ENCODE results near the gene SHANK3.

The SHANK3 gene

DNA sequence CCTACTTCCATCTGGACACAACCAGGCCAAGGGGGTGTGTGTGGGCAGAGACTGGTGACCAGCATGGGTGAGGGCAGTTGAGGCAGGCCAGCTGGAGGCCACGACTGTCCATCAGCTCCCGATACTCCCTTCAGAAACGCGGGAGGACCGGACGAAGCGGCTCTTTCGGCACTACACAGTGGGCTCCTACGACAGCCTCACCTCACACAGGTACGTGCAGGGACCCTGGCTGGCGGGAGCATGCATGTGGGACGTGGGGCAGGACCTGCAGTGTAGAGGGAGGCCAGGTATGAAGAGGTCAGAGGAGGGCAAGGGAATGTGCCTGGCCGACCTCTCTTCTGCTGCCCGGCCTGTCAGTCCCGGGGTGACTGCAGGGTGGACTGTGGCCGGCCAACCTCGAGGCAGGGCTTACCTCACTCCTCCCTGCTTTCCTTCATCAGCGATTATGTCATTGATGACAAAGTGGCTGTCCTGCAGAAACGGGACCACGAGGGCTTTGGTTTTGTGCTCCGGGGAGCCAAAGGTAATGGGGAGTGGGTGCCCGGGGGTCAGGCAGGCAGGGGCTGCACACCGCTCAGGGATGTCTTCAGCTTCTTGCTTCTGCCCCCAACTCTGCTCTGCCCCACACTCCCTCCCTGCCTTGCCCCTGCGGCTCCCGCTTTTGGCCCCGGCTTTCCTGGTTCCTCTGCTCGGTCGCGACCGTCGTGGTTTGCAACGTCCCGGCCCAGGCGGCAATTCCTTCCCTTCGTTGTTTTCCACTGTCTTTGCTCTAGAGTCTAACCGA lies 31.3 kb downstream of the SHANK3 start:
- no peak for TF ChIP-seq ZNF274 (IDR thresholded peaks at IDR 0.05; ENCODE audit: low read depth, low read length)
- no peak overlapping the region for H3K4me3 ChIP-seq (ENCODE audit: low read length)

GRCh38 chr22:50704510-50705218 lies 32.0 kb downstream of the SHANK3 start:
- H3K4me3 ChIP-seq (ENCODE audit: low read length): no peak overlapping the region
- no peak for TF ChIP-seq ZNF274 (IDR thresholded peaks at IDR 0.05; ENCODE audit: low read depth, low read length)

DNA sequence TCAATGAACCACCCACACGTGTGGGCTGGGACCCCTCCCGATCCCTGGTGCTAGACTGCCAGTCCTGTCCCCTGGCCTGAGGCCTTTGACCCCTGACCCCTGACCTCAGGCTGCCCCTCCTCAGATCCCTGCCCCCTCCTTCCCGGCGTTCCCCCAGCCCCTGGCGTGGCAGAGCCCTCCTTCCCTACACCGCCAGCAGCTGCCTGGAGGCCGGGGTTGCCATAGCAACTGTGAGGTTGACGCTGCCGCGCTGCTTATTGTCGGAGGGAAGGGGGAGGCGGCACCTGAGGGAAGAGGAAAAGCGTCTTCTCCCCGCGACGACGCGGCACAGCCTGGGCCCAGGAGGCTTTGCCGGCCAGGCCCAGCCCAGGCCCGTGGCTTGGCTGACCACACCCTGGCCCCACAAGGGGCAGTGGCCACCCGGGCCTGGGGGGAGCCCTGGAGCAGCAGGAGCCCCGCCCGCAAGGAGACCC lies 32.6 kb downstream of the SHANK3 start:
- H3K4me3 ChIP-seq (ENCODE audit: low read length): no peak overlapping the region

DNA sequence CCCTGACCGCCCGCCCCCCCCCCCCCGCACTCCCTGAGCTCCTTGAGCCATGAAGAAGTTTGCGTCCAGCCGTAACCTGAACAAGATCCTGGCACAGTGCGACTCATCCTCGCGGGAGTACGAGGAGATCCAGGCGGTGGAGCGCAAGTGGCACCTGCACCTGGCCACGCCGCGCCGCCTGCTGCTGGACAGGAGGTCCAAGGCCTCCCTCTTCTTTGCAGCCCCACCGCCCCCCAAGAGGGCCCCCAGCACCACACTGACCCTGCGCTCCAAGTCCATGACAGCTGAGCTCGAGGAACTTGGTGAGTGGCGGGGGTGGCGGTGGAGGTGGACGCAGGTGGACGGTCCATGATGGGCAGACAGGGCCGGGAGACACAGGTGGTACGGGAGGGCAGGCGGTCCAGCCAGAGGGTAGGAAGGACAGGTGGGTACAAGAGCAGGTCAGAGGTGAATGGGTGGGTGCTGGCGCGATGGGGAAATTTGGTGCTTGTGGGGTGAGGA lies 33.3 kb downstream of the SHANK3 start:
- no peak for TF ChIP-seq ZNF274 (IDR thresholded peaks at IDR 0.05; ENCODE audit: low read depth, low read length)
- H3K4me3 ChIP-seq (ENCODE audit: low read length): no peak overlapping the region

More for the DNA sequence above, 32.6 kb downstream of the SHANK3 start:
- TF ChIP-seq ZNF274 (IDR thresholded peaks at IDR 0.05; ENCODE audit: low read depth, low read length): no peak

GRCh38 chr22:50706481-50707125 lies 34.0 kb downstream of the SHANK3 start:
- TF ChIP-seq ZNF274 (IDR thresholded peaks at IDR 0.05; ENCODE audit: low read depth, low read length): no peak
- H3K4me3 ChIP-seq (ENCODE audit: low read length): no peak overlapping the region

- TF ChIP-seq ZNF274 (IDR thresholded peaks at IDR 0.05; ENCODE audit: low read depth, low read length): no peak
- no peak overlapping the region for H3K4me3 ChIP-seq (ENCODE audit: low read length)
These were observed 35.9 kb downstream of the SHANK3 start for GRCh38 chr22:50708474-50708873.

DNA sequence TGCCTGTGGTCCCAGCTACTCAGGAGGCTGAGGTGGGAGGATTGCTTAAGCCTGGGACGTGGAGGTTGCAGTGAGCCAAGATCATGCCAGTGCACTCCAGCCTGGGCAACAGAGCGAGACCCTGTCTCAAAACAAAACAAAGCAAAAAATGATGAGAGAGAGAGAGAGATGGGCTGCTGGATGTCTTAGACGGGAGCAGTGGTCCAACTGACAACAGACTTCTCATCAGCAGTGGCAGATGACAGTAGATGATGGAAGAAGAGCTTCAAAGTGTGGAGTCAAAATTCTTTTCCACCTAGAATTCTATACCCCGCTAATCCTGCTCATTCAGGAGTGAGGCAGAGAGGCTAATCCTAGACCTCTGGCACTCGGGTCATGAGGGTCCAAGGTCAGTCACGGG lies 36.4 kb downstream of the SHANK3 start:
- no peak for TF ChIP-seq ZNF274 (IDR thresholded peaks at IDR 0.05; ENCODE audit: low read depth, low read length)
- H3K4me3 ChIP-seq (ENCODE audit: low read length): no peak overlapping the region

GRCh38 chr22:50710221-50710620 lies 37.6 kb downstream of the SHANK3 start:
- TF ChIP-seq ZNF274 (IDR thresholded peaks at IDR 0.05; ENCODE audit: low read depth, low read length): no peak
- H3K4me3 ChIP-seq (ENCODE audit: low read length): no peak overlapping the region

GRCh38 chr22:50710886-50711285 lies 38.3 kb downstream of the SHANK3 start:
- TF ChIP-seq ZNF274 (IDR thresholded peaks at IDR 0.05; ENCODE audit: low read depth, low read length): no peak
- no peak overlapping the region for H3K4me3 ChIP-seq (ENCODE audit: low read length)

GRCh38 chr22:50711446-50712340 lies 39.1 kb downstream of the SHANK3 start:
- H3K4me3 ChIP-seq (ENCODE audit: low read length): no peak overlapping the region
- TF ChIP-seq ZNF274 (IDR thresholded peaks at IDR 0.05; ENCODE audit: low read depth, low read length): no peak

- H3K4me3 ChIP-seq (ENCODE audit: low read length): no peak overlapping the region
- TF ChIP-seq ZNF274 (IDR thresholded peaks at IDR 0.05; ENCODE audit: low read depth, low read length): no peak
These were observed 39.9 kb downstream of the SHANK3 start for GRCh38 chr22:50712341-50713007.

- TF ChIP-seq ZNF274 (IDR thresholded peaks at IDR 0.05; ENCODE audit: low read depth, low read length): no peak
- H3K4me3 ChIP-seq (ENCODE audit: low read length): no peak overlapping the region
These were observed 40.4 kb downstream of the SHANK3 start for GRCh38 chr22:50713008-50713385.

DNA sequence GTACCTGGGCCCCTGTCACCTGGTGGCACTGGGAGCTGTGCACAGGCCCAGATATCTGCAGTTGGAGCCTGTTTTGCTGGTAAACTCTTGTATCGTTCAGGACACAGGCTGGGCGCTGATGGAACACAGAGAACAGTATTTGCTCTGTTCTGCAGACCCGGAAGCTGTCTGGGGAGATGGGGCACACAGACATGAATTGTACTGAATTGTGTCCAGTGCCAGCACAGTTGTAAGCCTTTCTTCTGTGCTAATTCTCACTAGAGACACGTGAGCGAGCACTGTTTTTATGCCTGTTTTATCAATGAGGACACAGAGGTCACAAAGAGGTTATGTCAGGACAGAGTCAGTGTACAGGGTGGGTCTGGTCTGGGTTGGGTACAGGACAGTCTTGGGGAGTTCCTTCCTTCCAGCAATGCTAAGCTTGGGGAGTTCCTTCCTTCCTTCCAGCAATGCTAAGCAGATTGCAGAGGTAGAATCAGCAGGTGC lies 41.0 kb downstream of the SHANK3 start:
- TF ChIP-seq ZNF274 (IDR thresholded peaks at IDR 0.05; ENCODE audit: low read depth, low read length): no peak
- no peak overlapping the region for H3K4me3 ChIP-seq (ENCODE audit: low read length)
